Upper lobe of left lung (tissue), 6 donors: ENCODE data around the gene P4HTM. TPM values are rescaled to one million over a fixed set of nuclear protein-coding genes. Genes with fewer than 3 reads are reported as not detected.

Source experiments
- ATAC-seq, 2 donors: fragments of 200-7000 bp; cut with Tn5 transposase; one replicate each; pipeline ENCODE4 v1.9.1; 2022; ENCODE audit warnings: mild to moderate bottlenecking in 2 of 2, moderate library complexity in 2 of 2; ENCODE audit not compliant: low FRiP score in 2 of 2
- DNase-seq, 2 donors: peaks; one replicate each; pipeline ENCODE4 v3.0.0-alpha.2; 2019 to 2020
- H3K27ac ChIP-seq, 4 donors: fragments of 200-600 bp; sonication (generic); one replicate each; pipeline ENCODE4 v1.5.1; 2016 to 2019
- H3K27me3 ChIP-seq, 4 donors: fragments of 200-600 bp; sonication (generic); one replicate each; pipeline ENCODE4 v1.5.1; 2017 to 2019
- H3K36me3 ChIP-seq, 4 donors: fragments of 200-600 bp; sonication (generic); one replicate each; pipeline ENCODE4 v1.5.1; 2016 to 2019
- H3K4me1 ChIP-seq, 4 donors: fragments of 200-600 bp; sonication (generic); one replicate each; pipeline ENCODE4 v1.5.1; 2018 to 2019
- H3K4me3 ChIP-seq, 4 donors: fragments of 200-600 bp; sonication (generic); one replicate each; pipeline ENCODE4 v1.5.1; 2017 to 2019; ENCODE audit warnings: mild to moderate bottlenecking in 2 of 4, moderate library complexity in 1 of 4
- H3K9me3 ChIP-seq, 4 donors: fragments of 200-600 bp; sonication (generic); one replicate each; pipeline ENCODE4 v1.5.1; 2018 to 2019
- EP300 ChIP-seq, 4 donors: sonication (generic); formaldehyde crosslinking; IDR thresholded peaks; one replicate each; pipeline ENCODE4 v1.5.1; 2017; ENCODE audit warnings: antibody characterized with exemption in 4 of 4, control low read depth in 2 of 4
- POLR2A ChIP-seq, 4 donors: fragments of 450-650 bp; IDR thresholded peaks; one replicate each; pipeline ENCODE4 v1.5.1; 2016 to 2017; ENCODE audit warnings: antibody characterized with exemption in 4 of 4, mild to moderate bottlenecking in 2 of 4
- POLR2AphosphoS5 ChIP-seq, 2 donors: sonication (generic); formaldehyde crosslinking; IDR thresholded peaks; one replicate each; pipeline ENCODE4 v1.5.1; 2017; ENCODE audit warnings: antibody characterized with exemption in 2 of 2
- WGBS, 2 donors: methylation state at CpG; one replicate each; pipeline ENCODE4 v1.1.5; 2017 to 2018; 5-methylcytosine and 5-hydroxymethylcytosine counted together
- total RNA-seq, 6 donors: library from RNA; depleted of rRNA in 4 of 6; stranded (reverse); fragments of >200 nt in 4 of 6; gene quantifications; one replicate each; pipeline versions ENCODE4 v1.1.0 to v1.2.1, GENCODE V29; 2016 to 2021
- TF ChIP-seq, protein P1 (sequence below), 6 experiments: fragments of 450-650 bp in 4 of 6; fragments of 200-600 bp in 2 of 6; sonication (generic) in 2 of 6; IDR thresholded peaks; one replicate each; pipeline ENCODE4 v1.5.1; 2016 to 2019; ENCODE audit warnings: antibody characterized with exemption in 6 of 6
- donor health status: DM: no; HTN: no; CAD: no; lungs with moderate emphysema.
- donor health status: DM: no; HTN: yes; CAD: no; lungs with severe emphysema.

P4HTM gene
- total RNA-seq, 6 donors from 2014 or later, result 44.2 to 184 (median 69.9) TPM

DNA sequence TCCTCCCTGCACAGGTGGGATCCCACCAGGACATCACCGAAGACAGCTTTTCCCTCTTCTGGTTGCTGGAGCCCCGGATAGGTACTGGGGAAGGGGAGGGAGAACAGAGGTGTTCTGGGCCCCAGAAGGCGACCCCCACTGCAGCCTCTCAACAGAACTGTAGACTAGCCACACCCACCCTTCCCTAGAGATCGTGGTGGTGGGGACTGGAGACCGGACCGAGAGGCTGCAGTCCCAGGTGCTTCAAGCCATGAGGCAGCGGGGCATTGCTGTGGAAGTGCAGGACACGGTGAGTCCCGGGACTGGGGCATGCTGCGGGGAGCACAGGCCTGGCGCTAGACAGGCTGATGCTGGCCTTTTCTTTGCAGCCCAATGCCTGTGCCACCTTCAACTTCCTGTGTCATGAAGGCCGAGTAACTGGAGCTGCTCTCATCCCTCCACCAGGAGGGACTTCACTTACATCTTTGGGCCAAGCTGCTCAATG, 32.7 kb downstream of the P4HTM start:
- ATAC-seq, result no peak
- peaks cover 13 to 47% (median 36%) of the 10 kb centered on the region in 4 donors for H3K36me3 ChIP-seq
- no peaks in the 10 kb centered on the region for H3K9me3 ChIP-seq
- TF ChIP-seq POLR2A (IDR thresholded peaks at IDR 0.05) (no peak), POLR2AphosphoS5 (IDR thresholded peaks at IDR 0.05) (no peak), EP300 (IDR thresholded peaks at IDR 0.05) (no peak)
- TF ChIP-seq, protein P1, sequence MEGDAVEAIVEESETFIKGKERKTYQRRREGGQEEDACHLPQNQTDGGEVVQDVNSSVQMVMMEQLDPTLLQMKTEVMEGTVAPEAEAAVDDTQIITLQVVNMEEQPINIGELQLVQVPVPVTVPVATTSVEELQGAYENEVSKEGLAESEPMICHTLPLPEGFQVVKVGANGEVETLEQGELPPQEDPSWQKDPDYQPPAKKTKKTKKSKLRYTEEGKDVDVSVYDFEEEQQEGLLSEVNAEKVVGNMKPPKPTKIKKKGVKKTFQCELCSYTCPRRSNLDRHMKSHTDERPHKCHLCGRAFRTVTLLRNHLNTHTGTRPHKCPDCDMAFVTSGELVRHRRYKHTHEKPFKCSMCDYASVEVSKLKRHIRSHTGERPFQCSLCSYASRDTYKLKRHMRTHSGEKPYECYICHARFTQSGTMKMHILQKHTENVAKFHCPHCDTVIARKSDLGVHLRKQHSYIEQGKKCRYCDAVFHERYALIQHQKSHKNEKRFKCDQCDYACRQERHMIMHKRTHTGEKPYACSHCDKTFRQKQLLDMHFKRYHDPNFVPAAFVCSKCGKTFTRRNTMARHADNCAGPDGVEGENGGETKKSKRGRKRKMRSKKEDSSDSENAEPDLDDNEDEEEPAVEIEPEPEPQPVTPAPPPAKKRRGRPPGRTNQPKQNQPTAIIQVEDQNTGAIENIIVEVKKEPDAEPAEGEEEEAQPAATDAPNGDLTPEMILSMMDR (IDR thresholded peaks at IDR 0.05), result no peak
- no peak for DNase-seq
- peak overlapping the region; percentile 97 to 100 (median 99) for H3K27ac ChIP-seq
- no peaks in the 10 kb centered on the region for H3K27me3 ChIP-seq
- WGBS, 2 donors, result 29 to 54% methylated on average over 6 to 9 of the region's 12 CpGs
- H3K4me3 ChIP-seq, result peak overlapping the region; percentile 71 to 92 (median 78)
- H3K4me1 ChIP-seq, result peaks cover 32 to 48% (median 36%) of the 10 kb centered on the region in 4 donors

DNA sequence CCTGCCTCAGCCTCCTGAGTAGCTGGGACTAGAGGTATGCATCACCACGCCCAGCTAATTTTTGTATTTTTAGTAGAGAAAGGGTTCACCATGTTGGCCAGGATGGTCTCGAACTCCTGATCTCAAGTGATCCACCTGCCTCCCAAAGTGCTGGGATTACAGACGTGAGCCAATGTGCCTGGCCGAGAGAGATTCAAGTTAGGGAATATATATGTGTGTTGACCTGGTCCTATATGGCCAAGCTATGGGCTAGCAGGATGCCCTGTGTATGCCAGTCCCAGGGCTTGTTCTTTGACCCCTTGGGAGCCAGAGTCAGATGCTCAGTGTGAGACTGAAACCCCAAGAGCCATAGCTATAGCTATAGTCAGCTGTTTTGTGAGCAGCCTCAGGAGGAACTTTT, 33.7 kb downstream of the P4HTM start:
- Histone ChIP-seq H3K9me3 (no peaks in the 10 kb centered on the region), H3K4me3 (no peak overlapping the region), H3K27ac (no peak overlapping the region), H3K4me1 (peaks cover 38 to 53% (median 42%) of the 10 kb centered on the region in 4 donors), H3K27me3 (no peaks in the 10 kb centered on the region), H3K36me3 (peaks cover 13 to 48% (median 36%) of the 10 kb centered on the region in 4 donors)
- TF ChIP-seq POLR2A (IDR thresholded peaks at IDR 0.05) (no peak), POLR2AphosphoS5 (IDR thresholded peaks at IDR 0.05) (no peak), EP300 (IDR thresholded peaks at IDR 0.05) (no peak)
- TF ChIP-seq, protein P1 (IDR thresholded peaks at IDR 0.05), result no peak
- DNase-seq (no peak), ATAC-seq (no peak)
- WGBS, 2 donors, result 91 to 100% methylated on average over 2 to 4 of the region's 4 CpGs

DNA sequence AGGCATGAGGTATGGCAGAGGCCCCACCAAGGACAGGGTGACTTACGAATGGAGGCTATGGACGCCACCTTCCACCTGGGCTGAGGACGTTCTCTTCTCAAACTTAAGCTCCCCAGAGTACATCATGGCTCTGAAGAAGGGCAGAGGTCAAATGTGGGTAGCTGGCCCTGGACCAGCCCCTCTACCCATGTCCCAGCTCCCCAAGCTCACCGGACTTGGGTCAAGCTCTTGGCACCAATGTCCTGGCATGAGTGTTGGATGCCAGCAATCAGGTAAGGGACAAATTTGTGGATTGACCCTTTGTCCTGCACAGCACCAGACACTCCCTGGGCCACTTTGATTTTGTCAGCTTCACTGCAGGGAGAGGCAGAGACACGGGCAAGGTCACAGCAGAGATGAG, 34.4 kb downstream of the P4HTM start:
- TF ChIP-seq EP300 (IDR thresholded peaks at IDR 0.05), result no peak
- no peak for TF ChIP-seq POLR2AphosphoS5 (IDR thresholded peaks at IDR 0.05)
- TF ChIP-seq, protein P1 (IDR thresholded peaks at IDR 0.05), result no peak
- TF ChIP-seq POLR2A (IDR thresholded peaks at IDR 0.05), result no peak
- Histone ChIP-seq H3K36me3 (peaks cover 13 to 48% (median 36%) of the 10 kb centered on the region in 4 donors), H3K9me3 (no peaks in the 10 kb centered on the region), H3K27ac (no peak overlapping the region), H3K27me3 (no peaks in the 10 kb centered on the region), H3K4me1 (peaks cover 34 to 51% (median 38%) of the 10 kb centered on the region in 4 donors), H3K4me3 (no peak overlapping the region)
- WGBS, 2 donors, result 63 to 81% methylated on average over 1 to 5 of the region's 5 CpGs
- DNase-seq (no peak), ATAC-seq (no peak)

DNA sequence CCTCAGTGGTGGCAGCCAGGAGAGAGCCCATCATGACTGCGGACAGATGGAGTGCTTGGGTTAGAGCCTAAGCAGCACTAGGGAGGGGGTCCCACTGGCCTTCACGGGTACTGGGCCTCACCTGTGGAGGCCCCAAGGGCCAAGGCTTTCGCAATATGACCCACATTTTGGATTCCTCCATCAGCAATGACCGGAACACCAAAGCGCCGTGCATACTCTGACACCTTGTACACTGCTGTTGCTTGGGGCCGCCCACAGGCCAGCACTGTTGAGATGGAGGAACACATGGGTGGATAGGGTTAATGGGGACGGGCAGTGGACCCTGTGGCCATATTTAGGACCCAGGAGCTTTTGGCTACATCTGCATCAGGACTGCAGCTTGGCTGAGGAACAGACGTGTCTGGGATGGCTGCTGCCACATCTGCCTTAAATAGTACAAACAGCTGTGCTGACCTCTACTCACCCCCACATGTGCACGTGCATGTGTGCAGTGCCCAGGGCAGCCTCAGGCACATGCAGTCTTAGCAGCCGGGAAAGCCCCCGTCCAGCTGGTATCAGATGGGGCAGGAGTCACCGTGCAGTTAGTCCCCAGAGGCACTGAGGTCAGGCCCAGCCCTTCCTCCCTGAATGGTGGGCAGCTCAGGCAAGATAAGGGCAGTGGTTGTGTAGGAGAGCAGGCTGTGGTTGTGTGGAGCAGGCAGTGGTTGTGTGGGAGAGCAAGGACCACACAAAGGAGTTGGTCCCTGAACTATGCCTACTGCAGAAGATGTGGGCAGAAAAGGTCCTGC, 35.2 kb downstream of the P4HTM start:
- Histone ChIP-seq H3K4me3 (no peak overlapping the region), H3K27me3 (no peaks in the 10 kb centered on the region), H3K9me3 (no peaks in the 10 kb centered on the region), H3K4me1 (peaks cover 26 to 44% (median 33%) of the 10 kb centered on the region in 4 donors), H3K27ac (no peak overlapping the region), H3K36me3 (peaks cover 13 to 48% (median 38%) of the 10 kb centered on the region in 4 donors)
- TF ChIP-seq, protein P1 (IDR thresholded peaks at IDR 0.05), result no peak
- TF ChIP-seq POLR2AphosphoS5 (IDR thresholded peaks at IDR 0.05) (no peak), POLR2A (IDR thresholded peaks at IDR 0.05) (peak in 1 of 4 donors; percentile 13)
- ATAC-seq (no peak), DNase-seq (no peak)
- WGBS, 2 donors, result 78 to 79% methylated on average over 7 to 12 of the region's 13 CpGs
